ENCODE results near the gene LRMDA. TPM values are rescaled to one million over a fixed set of nuclear protein-coding genes. Genes with fewer than 3 reads are reported as not detected.
A peak's percentile ranks its signal among the peaks of the same experiment; 100 is the strongest.

The LRMDA gene
- total RNA-seq, 4 donors from 2014 or later = 1.5 to 15.7 (median 4.6) TPM

GRCh38 chr10:76401006-76401405 is 969.6 kb downstream of the LRMDA start:
- Histone ChIP-seq H3K9me3 (no peaks in the 10 kb centered on the region), H3K27me3 (no peaks in the 10 kb centered on the region), H3K36me3 (no peaks in the 10 kb centered on the region), H3K27ac (no peak overlapping the region), H3K4me3 (no peak overlapping the region), H3K4me1 (peaks cover 0 to 6% of the 10 kb centered on the region in 2 donors)
- TF ChIP-seq CTCF (IDR thresholded peaks at IDR 0.05) (no peak), POLR2A (IDR thresholded peaks at IDR 0.05) (no peak)
- DNase-seq = no peak
- intact Hi-C loops (cut with DNase I; ENCODE audit: low total_unique reads) = no loop called here

GRCh38 chr10:76403912-76404311 is 972.5 kb downstream of the LRMDA start:
- TF ChIP-seq POLR2A (IDR thresholded peaks at IDR 0.05) (no peak), CTCF (IDR thresholded peaks at IDR 0.05) (no peak)
- H3K4me1 ChIP-seq = peaks cover 0 to 5% of the 10 kb centered on the region in 2 donors
- peak overlapping the region; percentile 26 to 38 for H3K27ac ChIP-seq
- no peaks in the 10 kb centered on the region for H3K27me3 ChIP-seq
- H3K4me3 ChIP-seq = no peak overlapping the region
- intact Hi-C loops (cut with DNase I; ENCODE audit: low total_unique reads) = no loop called here
- DNase-seq = no peak
- no peaks in the 10 kb centered on the region for H3K9me3 ChIP-seq
- no peaks in the 10 kb centered on the region for H3K36me3 ChIP-seq

- H3K27me3 ChIP-seq = no peaks in the 10 kb centered on the region
- peaks cover 4 to 5% of the 10 kb centered on the region in 2 donors for H3K4me1 ChIP-seq
- TF ChIP-seq CTCF (IDR thresholded peaks at IDR 0.05) (no peak), POLR2A (IDR thresholded peaks at IDR 0.05) (no peak)
- H3K9me3 ChIP-seq = no peaks in the 10 kb centered on the region
- no peak for DNase-seq
- no peaks in the 10 kb centered on the region for H3K36me3 ChIP-seq
- H3K27ac ChIP-seq = peak overlapping the region in 1 of 2 donors; percentile 38
- H3K4me3 ChIP-seq = no peak overlapping the region
- intact Hi-C loops (cut with DNase I; ENCODE audit: low total_unique reads) = no loop called here
Measured at GRCh38 chr10:76404531-76404930, 973.1 kb downstream of the LRMDA start.

- H3K36me3 ChIP-seq = no peaks in the 10 kb centered on the region
- TF ChIP-seq POLR2A (IDR thresholded peaks at IDR 0.05) (no peak), CTCF (IDR thresholded peaks at IDR 0.05) (no peak)
- no peak overlapping the region for H3K4me3 ChIP-seq
- H3K27ac ChIP-seq = peak overlapping the region; percentile 19 to 39
- no peak for DNase-seq
- intact Hi-C loops (cut with DNase I; ENCODE audit: low total_unique reads) = no loop called here
- no peaks in the 10 kb centered on the region for H3K27me3 ChIP-seq
- H3K9me3 ChIP-seq = no peaks in the 10 kb centered on the region
- peaks cover 4 to 5% of the 10 kb centered on the region in 2 donors for H3K4me1 ChIP-seq
Measured at GRCh38 chr10:76405922-76406321, 974.5 kb downstream of the LRMDA start.

GRCh38 chr10:76408646-76409045 is 977.2 kb downstream of the LRMDA start:
- TF ChIP-seq CTCF (IDR thresholded peaks at IDR 0.05) = no peak
- TF ChIP-seq POLR2A (IDR thresholded peaks at IDR 0.05) = no peak
- Histone ChIP-seq H3K36me3 (no peaks in the 10 kb centered on the region), H3K4me3 (no peak overlapping the region), H3K9me3 (no peaks in the 10 kb centered on the region), H3K27me3 (no peaks in the 10 kb centered on the region), H3K27ac (peak overlapping the region in 1 of 2 donors; percentile 15), H3K4me1 (peaks cover 4 to 5% of the 10 kb centered on the region in 2 donors)
- no peak for DNase-seq
- intact Hi-C loops (cut with DNase I; ENCODE audit: low total_unique reads) = no loop called here
